ENCODE results near the gene SAP130.

SAP130 gene

DNA sequence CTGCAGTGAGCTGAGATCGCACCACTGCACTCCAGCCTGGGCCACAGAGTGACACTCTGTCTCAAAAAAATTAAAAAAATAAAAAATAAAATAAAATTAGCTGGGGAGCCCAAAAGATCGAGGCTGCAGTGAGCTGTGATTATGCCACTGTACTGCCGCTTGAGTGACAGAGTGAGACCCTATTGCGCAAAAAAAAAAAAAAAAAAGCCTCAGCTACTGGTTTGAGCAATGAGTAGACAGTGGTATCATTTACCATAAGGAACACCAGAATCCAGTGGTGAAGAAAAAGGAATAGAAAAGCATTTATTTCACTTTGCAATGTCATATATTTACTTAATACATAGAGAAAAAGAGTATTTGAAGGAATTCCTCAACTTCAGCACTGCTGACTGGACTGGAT, 3.0 kb downstream of the SAP130 start:
- no peak for DNase-seq

GRCh38 chr2:128017561-128017960, 10.3 kb downstream of the SAP130 start:
- DNase-seq: no peak

GRCh38 chr2:128016620-128017019, 11.2 kb downstream of the SAP130 start:
- no peak for DNase-seq

DNA sequence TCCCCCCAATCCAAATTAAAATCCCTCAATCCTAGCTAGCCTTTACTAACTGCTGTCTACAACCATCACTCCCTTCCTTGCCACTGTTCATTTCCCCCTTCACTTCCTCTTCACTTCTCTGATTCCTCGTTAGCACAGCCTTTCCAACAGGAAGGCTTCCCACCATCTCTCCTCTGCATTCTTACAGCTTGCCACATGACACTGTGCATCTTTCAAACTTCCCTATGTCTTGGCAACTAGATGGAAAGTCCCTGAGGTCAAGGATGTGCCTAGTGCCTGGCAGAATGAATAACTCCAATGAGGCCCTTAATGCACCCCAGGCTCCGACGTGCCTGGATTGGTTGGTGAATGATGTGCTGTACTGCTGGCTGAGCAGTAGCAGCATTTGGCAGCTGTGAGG, 15.2 kb downstream of the SAP130 start:
- DNase-seq: no peak

DNA sequence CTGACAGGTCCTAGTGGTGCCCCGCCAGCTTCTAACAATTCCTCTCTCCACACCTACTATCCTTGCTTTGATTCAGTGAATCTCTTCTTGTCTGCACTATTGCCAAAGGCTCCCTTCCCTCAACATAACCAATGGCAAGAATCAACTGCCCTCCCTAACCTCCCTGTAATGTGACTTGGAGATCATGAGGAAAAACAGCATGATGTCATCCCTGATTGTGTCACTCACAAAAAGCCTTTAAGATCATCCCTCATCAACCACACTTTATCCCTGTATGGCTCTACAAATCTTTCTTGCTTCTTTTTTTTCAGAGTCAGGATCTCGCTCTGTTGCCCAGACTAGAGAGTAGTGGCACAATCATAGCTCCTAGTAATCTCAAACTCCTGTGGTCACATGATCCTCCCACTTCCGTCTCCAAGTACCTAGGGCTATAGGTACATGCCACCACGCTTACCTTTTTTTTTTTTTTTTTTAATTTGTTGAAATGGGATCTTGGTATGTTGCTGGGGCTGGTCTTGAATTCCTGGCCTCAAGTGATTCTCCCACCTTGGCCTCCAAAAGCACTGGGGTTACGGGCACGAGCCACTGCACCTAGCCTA, 19.7 kb downstream of the SAP130 start:
- DNase-seq: no peak

GRCh38 chr2:128004509-128004908, 23.4 kb downstream of the SAP130 start:
- no peak for DNase-seq

DNA sequence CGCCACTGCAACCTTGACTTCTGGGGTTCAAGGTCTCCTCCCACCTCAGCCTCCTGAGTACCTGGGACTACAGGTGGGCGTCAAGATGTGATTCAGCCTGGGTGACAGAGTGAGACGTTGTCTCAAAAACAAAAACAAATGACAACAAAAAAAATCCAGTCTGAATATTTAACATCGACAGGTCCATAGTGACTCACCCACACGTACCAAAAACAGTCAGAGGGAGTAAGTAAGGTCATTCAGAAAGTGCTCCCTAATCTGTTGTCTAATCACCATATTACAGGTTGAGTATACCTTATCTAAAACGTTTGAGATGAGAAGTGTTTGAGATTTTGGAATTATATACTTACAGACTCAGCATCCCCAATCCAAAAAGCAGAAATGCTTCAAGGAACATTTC, 24.4 kb downstream of the SAP130 start:
- DNase-seq: no peak

GRCh38 chr2:127996160-127996559, 31.7 kb downstream of the SAP130 start:
- DNase-seq: no peak

- DNase-seq: no peak
Observed at GRCh38 chr2:127995725-127996124, 32.1 kb downstream of the SAP130 start.

- no peak for DNase-seq
Observed at GRCh38 chr2:127993659-127994058, 34.2 kb downstream of the SAP130 start.

DNA sequence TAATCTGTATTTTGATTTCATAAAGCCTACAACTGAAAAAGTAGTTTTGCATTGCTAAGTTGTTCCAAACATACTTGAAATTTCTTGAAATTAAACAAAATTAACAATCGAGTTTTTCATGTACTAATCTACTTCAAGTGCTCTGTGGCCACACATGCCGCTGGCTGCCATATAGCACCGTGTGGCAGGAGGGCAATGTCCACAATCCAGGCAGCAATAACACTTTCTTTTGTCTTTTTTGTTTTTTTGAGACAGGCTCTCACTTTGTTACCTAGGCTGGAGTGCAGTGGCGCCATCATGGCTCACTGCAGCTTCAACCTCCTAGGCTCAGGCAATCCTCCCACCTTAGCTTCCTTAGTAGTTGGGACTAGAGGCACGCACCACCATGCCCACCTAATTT, 36.1 kb downstream of the SAP130 start:
- no peak for DNase-seq

DNA sequence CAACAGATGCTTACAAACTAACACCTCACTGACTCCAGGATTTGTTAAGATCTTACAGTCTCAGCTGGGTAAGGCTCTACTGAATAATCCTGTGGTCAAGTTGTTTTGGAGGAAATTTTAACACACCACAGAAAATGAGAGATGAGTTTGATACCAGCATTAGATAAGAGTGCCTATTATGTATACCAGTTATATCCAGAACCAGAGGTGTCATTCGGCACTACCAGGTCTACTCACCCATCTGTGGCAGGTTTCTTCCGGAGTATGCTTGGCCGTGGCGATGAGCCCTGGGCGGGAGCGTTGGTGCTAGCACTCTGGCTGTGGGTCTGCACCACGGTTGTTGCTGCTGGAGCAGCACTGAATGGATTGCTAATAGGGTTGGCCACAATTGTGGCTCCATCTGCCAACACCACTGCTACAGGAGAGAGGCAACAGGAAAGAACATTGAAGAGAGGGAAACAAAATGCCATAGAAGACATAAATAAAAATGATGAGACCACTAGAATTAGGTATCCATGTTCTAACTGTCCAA, 41.2 kb downstream of the SAP130 start:
- DNase-seq: no peak

DNA sequence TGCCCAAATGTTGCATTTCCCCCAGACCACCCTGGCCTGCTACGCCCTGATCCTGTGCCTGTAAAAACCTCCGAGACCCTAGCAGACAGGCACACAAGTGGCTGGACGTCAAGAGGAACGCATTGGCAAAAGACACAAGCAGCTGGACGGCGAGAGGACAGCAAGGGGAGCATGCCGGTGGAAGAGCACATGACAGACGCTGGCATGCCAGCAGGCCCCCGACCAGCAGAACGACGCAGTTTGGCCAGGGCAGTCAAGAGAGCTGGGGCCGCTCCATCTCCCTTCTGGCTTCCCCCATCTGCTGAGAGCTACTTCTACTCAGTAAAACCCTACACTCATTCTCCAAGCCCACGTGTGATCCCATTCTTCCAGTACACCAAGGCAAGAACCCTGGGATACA, 42.1 kb downstream of the SAP130 start:
- no peak for DNase-seq

GRCh38 chr2:127985026-127985734, 42.7 kb downstream of the SAP130 start:
- no peak for DNase-seq

- no peak for DNase-seq
Observed at GRCh38 chr2:127984551-127984950, 43.3 kb downstream of the SAP130 start.

DNA sequence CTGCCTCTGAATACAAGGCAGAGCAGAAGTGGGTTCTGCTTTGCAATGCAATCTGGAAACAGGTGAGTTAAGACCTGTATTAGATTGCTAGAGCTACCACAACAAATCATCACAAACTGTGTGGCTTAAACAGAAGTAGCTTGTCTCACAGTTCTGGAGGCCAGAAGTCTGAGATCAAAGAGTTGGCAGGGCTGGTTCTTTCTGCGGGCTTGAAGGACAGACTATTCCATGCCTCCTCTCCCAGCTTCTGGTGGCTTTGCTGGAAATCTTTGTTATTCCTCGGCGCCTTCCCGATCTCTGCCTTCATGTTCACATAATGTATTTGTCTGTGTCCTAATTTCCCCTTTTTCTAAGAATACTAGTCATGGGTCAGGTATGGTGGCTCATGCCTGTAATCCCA, 58.4 kb downstream of the SAP130 start:
- no peak for DNase-seq

DNA sequence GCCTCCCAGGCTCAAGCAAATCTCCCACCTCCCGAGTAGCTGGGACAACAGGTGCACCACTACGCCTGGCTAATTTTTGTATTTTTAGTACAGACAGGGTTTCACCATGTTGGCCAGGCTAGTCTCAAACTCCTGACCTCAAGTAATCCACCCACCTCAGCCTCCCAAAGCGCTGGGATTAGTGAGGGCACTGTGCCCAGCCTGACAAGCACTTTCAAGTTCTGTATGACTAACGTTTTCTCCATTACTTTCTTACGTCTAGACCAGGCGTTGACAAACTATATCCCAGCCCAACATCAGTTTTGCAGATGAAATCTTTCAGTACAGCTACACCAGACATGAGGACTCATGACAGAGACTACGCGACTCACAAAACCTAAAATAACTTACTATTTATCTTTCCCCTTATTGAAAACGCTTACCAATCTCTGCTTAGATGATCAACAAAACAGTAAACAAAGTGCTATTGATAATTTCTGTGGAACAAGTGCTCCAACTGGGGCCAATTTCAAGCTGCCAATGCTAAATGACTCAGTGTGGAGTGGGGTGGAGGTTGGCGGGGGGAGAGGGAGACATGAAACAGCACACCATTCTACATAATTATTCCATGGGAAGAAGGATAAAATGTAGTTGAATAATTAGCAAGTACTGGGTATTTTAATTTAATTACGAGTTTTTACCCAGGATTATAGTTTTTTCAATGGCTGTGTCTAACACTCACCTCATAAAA, 59.1 kb downstream of the SAP130 start:
- DNase-seq: no peak

DNA sequence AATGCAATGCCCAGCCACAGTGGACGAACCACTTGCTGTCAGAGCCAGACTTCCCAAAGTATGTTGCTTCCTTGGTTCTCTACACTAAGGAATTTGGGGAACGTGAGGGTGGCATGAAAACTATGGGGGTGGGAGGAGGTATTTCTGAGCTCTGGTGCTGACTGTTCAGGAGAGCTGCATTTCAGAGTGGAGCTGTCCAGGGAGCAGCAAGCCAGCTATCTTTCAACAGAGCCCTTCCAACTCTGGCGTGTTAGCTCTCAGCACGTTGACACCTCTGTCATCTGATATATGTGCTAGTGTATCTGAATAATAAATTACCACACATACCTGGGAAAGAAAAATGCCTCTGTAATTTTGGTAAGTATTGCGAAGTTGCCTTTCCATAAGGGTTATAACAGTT, 66.1 kb downstream of the SAP130 start:
- no peak for DNase-seq

DNA sequence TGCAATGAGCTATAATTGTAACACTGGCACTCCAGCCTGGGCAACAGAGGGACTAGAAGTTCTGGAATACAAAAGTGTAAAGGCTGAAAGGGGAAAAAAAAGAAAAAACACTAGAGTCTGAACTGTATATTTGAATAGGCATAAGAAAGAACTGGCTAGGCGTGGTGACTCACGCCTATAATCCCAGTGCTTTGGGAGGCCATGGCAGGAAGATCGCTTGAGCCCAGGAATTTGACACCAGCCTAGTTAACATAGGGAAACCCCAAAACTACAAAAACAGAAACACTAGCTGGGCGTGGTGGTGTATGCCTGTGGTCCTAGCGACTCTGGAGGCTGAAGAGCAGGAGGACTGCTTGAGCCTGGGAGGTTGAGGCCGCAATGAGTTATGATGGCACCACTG, 70.6 kb downstream of the SAP130 start:
- DNase-seq: no peak

- no peak for DNase-seq
Observed at GRCh38 chr2:127954857-127955256, 73.0 kb downstream of the SAP130 start.

- DNase-seq: no peak
Observed at GRCh38 chr2:127953849-127954248, 74.0 kb downstream of the SAP130 start.

GRCh38 chr2:127953128-127953718, 74.6 kb downstream of the SAP130 start:
- no peak for DNase-seq

GRCh38 chr2:127951026-127951425, 76.8 kb downstream of the SAP130 start:
- DNase-seq: no peak

DNA sequence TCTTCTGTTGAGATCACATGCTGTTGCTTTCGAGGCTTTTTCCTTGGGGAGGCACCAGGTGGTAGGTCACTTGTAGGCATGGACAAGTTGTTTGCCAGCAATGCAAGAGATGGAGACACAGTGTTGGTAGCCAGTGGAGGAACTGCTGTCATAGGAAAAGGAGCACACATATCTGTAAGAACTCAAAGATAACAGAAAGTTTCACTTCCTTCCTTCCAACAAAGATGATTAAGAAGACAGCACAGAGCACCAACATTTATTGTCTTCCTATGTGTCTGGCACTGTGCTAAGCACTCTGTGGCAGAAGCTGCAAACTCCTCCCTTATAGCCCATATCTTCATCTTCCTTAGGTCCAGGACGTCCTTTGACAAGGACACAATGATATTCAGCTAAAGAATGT, 77.6 kb downstream of the SAP130 start:
- DNase-seq: no peak

Measured in NCI-H1436 treated with DMSO at 0.1 percent for 48 hours (cell line).